Measurements from ENCODE around the gene C1QTNF2.

GRCh38 chr5:160327818-160328217 lies 42.6 kb downstream of the C1QTNF2 start:
- TF ChIP-seq CTCF (IDR thresholded peaks at IDR 0.05; ENCODE audit: insufficient read depth, low read length) = no peak
- TF ChIP-seq GABPA (IDR thresholded peaks at IDR 0.05; ENCODE audit: low read depth) = no peak
